Uterus (tissue), 2 donors: Measurements from ENCODE around the gene ADGRL3.

Experiments
- POLR2A ChIP-seq, 2 donors: fragments of 450-650 bp; IDR thresholded peaks; one replicate each; pipeline ENCODE4 v1.6.1; 2016; ENCODE audit warnings: antibody characterized with exemption in 2 of 2, mild to moderate bottlenecking in 1 of 2, moderate library complexity in 1 of 2
- TF ChIP-seq, protein P1 (sequence below), 4 experiments: fragments of 200-600 bp in 2 of 4; fragments of 450-650 bp in 2 of 4; sonication (generic) in 2 of 4; IDR thresholded peaks; one replicate each; pipeline ENCODE4 v1.5.1; 2016 to 2019; ENCODE audit warnings: antibody characterized with exemption in 4 of 4, mild to moderate bottlenecking in 2 of 4, moderate library complexity in 1 of 4

GRCh38 chr4:61426229-61426628 lies 226.1 kb downstream of the ADGRL3 start:
- TF ChIP-seq, protein P1, sequence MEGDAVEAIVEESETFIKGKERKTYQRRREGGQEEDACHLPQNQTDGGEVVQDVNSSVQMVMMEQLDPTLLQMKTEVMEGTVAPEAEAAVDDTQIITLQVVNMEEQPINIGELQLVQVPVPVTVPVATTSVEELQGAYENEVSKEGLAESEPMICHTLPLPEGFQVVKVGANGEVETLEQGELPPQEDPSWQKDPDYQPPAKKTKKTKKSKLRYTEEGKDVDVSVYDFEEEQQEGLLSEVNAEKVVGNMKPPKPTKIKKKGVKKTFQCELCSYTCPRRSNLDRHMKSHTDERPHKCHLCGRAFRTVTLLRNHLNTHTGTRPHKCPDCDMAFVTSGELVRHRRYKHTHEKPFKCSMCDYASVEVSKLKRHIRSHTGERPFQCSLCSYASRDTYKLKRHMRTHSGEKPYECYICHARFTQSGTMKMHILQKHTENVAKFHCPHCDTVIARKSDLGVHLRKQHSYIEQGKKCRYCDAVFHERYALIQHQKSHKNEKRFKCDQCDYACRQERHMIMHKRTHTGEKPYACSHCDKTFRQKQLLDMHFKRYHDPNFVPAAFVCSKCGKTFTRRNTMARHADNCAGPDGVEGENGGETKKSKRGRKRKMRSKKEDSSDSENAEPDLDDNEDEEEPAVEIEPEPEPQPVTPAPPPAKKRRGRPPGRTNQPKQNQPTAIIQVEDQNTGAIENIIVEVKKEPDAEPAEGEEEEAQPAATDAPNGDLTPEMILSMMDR (IDR thresholded peaks at IDR 0.05): no peak
- TF ChIP-seq POLR2A (IDR thresholded peaks at IDR 0.05): no peak
